Measurements from ENCODE around the gene JAKMIP2. TPM values are rescaled to one million over a fixed set of nuclear protein-coding genes. Genes with fewer than 3 reads are reported as not detected.
"Not testable (repeated sequence)": the region's sequence is repeated elsewhere in the genome, so short reads cannot be mapped to it uniquely, and the experiment has no call there.

The JAKMIP2 gene
- total RNA-seq (1 to 10 TPM in 1 of 7 donors, under 1 TPM in 6; 0.10 to 1.2 (median 0.24) TPM), polyA plus RNA-seq (1 to 10 TPM in 1 of 2 donors, under 1 TPM in 1; 0.18 to 7.0 TPM)
- long read RNA-seq, donor 1, partial matches to known transcripts = 1 of 2 reads
- long read RNA-seq, donor 1, other reads (novel, unspliced or antisense) = 1 of 2 reads
- long read RNA-seq, donor 2 = 0 reads
- long read RNA-seq, donor 3, partial matches to known transcripts = 0 of 1 reads
- long read RNA-seq, donor 3, other reads (novel, unspliced or antisense) = 1 of 1 reads

DNA sequence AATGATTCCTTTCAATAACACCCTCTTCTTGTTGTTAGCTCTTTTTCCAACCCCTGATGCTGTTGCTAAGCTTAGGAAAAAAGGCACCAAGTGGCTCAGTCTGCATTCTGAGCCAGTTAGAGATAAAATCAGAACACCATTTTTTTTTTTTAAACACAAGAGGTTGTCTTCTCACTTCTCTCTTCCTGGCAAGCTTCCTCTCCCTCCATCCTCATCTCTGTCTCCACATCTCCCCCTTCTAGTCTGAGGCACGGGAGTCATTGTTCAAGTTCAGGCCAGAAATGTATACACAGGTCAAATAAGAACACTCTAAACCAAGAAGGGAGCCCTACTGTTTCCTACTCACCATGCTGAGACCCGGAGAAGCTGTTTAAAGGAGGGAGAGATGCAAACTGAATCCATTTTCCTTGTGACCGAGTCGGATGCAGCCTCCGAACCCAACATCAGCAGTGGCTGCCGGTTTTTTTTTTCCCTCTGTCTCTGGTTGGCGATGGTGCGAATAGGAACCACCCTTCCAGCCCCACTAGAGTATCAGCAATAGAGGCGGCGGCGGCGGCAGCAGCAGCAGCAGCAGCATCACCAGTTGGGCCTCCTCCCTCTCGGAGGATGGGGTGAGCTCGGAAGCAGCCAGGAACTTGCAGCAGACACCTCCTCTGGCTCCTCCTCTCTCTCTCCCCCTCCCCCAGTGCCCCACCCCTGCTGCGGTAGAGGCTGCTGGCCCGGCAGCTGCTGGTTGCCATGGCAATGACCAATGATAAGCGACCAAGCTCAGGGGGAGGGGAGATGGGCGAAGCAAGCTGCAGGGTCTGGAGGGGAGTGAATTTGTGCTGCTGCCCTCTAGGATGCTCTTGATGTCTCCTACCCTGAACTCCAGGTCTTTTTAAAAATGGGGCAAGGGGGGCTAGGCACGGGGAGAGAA lies at the start of gene JAKMIP2:
Gene JAKMIP2, minus strand, starts transcription at position 619 of the 919 bp plus-strand sequence. CDS start 110,922 bp downstream, outside the sequence.
- H3K27ac ChIP-seq = no peak within 1 kb of the TSS
- H3K36me3 ChIP-seq = no peaks in the 10 kb centered on the region
- H3K4me3 ChIP-seq = peak within 1 kb of the TSS; percentile 26
- H3K4me1 ChIP-seq (ENCODE audit: insufficient read depth) = no peaks in the 10 kb centered on the region
- TF ChIP-seq POLR2A (IDR thresholded peaks at IDR 0.05) (no peak), EP300 (IDR thresholded peaks at IDR 0.05) (no peak)
- TF ChIP-seq, protein P1, sequence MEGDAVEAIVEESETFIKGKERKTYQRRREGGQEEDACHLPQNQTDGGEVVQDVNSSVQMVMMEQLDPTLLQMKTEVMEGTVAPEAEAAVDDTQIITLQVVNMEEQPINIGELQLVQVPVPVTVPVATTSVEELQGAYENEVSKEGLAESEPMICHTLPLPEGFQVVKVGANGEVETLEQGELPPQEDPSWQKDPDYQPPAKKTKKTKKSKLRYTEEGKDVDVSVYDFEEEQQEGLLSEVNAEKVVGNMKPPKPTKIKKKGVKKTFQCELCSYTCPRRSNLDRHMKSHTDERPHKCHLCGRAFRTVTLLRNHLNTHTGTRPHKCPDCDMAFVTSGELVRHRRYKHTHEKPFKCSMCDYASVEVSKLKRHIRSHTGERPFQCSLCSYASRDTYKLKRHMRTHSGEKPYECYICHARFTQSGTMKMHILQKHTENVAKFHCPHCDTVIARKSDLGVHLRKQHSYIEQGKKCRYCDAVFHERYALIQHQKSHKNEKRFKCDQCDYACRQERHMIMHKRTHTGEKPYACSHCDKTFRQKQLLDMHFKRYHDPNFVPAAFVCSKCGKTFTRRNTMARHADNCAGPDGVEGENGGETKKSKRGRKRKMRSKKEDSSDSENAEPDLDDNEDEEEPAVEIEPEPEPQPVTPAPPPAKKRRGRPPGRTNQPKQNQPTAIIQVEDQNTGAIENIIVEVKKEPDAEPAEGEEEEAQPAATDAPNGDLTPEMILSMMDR (IDR thresholded peaks at IDR 0.05) = no peak
- no peaks in the 10 kb centered on the region for H3K9me3 ChIP-seq
- 0 to 2% (median 1%) methylated on average over 19 of the region's 19 CpGs for WGBS, 3 donors
- DNase-seq = peak in 3 of 5 donors; percentile 15 to 61 (median 48)
- no peaks in the 10 kb centered on the region for H3K27me3 ChIP-seq
- intact Hi-C loops (cut with DNase I) = no loop called here

DNA sequence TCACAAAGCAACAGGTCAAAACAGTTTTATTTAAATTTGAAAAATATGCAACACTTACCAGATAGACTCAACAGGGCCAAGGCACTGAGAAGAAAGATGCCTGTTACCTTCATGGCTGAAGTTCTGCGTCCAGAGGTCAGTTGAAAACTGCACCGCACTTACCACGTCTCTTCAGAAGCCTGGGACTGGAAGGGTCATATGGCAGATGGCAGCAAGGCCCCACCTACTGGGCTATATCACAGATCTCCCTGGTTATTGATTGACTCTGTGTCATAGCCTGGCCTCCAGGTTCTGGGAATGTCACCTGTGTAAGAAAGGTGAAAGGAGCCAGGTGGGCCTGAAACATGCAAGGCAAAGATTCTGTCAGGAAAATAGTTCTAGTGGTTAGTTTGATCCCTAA lies 48.9 kb upstream of the JAKMIP2 start, which contains the start of gene SPINK1:
Gene SPINK1, minus strand, starts transcription at position 207 of the 400 bp plus-strand sequence. Its CDS starts 94 bp downstream, at position 113.
- Histone ChIP-seq H3K4me1 (ENCODE audit: insufficient read depth) (no peaks in the 10 kb centered on the region), H3K27me3 (no peaks in the 10 kb centered on the region), H3K36me3 (no peaks in the 10 kb centered on the region), H3K9me3 (no peaks in the 10 kb centered on the region), H3K27ac (no peak within 1 kb of the TSS), H3K4me3 (no peak within 1 kb of the TSS)
- WGBS, 3 donors = 92 to 95% (median 93%) methylated on average over 3 of the region's 3 CpGs
- no peak for DNase-seq
- intact Hi-C loops (cut with DNase I) = no loop called here
- TF ChIP-seq EP300 (IDR thresholded peaks at IDR 0.05) = no peak
- TF ChIP-seq, protein P1 (IDR thresholded peaks at IDR 0.05) = no peak
- no peak for TF ChIP-seq POLR2A (IDR thresholded peaks at IDR 0.05)

DNA sequence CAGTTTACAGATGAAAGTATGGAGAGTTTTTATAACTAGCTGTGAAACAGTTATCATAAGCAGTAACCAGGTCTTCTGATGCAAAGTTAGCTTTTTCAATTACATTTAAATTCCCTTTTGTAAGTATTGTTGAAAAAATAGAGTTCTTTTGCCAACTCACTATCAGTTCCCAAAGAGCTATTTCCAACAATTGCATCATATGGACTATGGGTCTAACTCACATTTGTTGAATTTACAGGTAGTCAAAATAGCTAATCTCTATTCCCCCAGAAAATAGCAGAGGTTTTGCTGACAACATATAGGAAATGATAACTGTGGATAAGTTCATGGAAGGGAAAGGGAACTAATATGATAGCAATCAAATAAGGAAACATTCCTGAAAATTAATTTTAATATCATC lies 47.5 kb upstream of the JAKMIP2 start:
- no peak for DNase-seq
- H3K4me1 ChIP-seq (ENCODE audit: insufficient read depth) = no peaks in the 10 kb centered on the region
- H3K4me3 ChIP-seq = no peak overlapping the region
- H3K9me3 ChIP-seq = no peaks in the 10 kb centered on the region
- TF ChIP-seq POLR2A (IDR thresholded peaks at IDR 0.05) (no peak), EP300 (IDR thresholded peaks at IDR 0.05) (no peak)
- TF ChIP-seq, protein P1 (IDR thresholded peaks at IDR 0.05) = no peak
- H3K27ac ChIP-seq = no peak overlapping the region
- intact Hi-C loops (cut with DNase I) = no loop called here
- no peaks in the 10 kb centered on the region for H3K27me3 ChIP-seq
- no peaks in the 10 kb centered on the region for H3K36me3 ChIP-seq

DNA sequence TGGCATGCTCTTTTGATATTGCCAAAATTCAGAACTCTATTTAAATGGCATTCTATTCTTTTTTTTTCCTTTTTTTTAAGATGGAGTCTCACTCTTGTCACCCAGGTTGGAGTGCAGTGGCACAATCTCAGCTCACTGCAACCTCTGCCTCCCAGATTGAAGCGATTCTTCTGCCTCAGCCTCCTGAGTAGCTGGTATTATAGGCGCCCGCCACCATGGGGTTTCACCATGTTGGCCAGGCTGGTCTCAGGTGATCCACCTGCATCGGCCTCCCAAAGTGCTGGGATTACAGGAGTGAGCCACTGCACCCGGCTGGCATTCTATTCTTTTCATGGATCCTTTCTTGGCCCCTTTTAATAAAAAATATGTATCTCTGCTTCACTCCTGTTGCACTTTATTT lies 44.5 kb upstream of the JAKMIP2 start:
- not testable (repeated sequence) for H3K27me3 ChIP-seq; DNase-seq; H3K36me3 ChIP-seq; H3K9me3 ChIP-seq; H3K4me3 ChIP-seq; H3K4me1 ChIP-seq (ENCODE audit: insufficient read depth); H3K27ac ChIP-seq
- 95 to 98% (median 96%) methylated on average over 5 of the region's 5 CpGs for WGBS, 3 donors
- intact Hi-C loops (cut with DNase I) = loop anchor here in 1 of 4 donors (5.0 kb wide), 1 partner anchor 200 kb away; no protein-coding TSS in a partner anchor

All from ovary (tissue), 10 donors.